Endothelial cell of umbilical vein (primary cell): ENCODE results near the gene NGRN. TPM values are rescaled to one million over a fixed set of nuclear protein-coding genes. Genes with fewer than 3 reads are reported as not detected.

Experiments
- BruUV-seq: library from RNA; stranded (reverse); fragments of 400-500 nt; replicated peaks from 2 replicates; lab custom pipeline; 2021; lab: Mats Ljungman, UMichigan
- CTCF ChIA-PET: fragments of 300-600, 350-600 bp; sonication (Branson Sonifier 250); formaldehyde crosslinking; loops from one replicate; lab custom pipeline; 2021; ENCODE audit warnings: antibody characterized with exemption, inconsistent platforms; lab: Charles Lee
- POLR2A ChIA-PET: fragments of 300-600, 350-600 bp; sonication (Branson Sonifier 250); formaldehyde crosslinking; loops from one replicate; lab custom pipeline; 2021; ENCODE audit warnings: antibody characterized with exemption, inconsistent platforms; lab: Charles Lee
- DNase-seq: peaks from one replicate; pipeline ENCODE4 v3.0.0-alpha.2; 2011; ENCODE audit warnings: low read depth, low spot score
- FAIRE-seq: peaks from 2 replicates; lab custom pipeline; 2011; peaks lifted over from hg19 to GRCh38; lab: Jason Lieb, UNC
- H2AFZ ChIP-seq: 2 replicates; pipeline ENCODE4 v1.6.0; 2012; ENCODE audit warnings: low read depth, low read length, control low read depth, inconsistent platforms
- H3K27ac ChIP-seq: 2 replicates; pipeline ENCODE4 v1.5.1; 2011; ENCODE audit warnings: low read depth, mild to moderate bottlenecking, control low read depth, low read length, moderate library complexity; ENCODE audit not compliant: insufficient read depth
- H3K27me3 ChIP-seq, 2 experiments: 2 replicates each; pipeline versions ENCODE4 v1.6.0 to v1.6.1; 2011; ENCODE audit warnings: low read length in 2 of 2, mixed read lengths in 1 of 2; ENCODE audit not compliant: control insufficient read depth in 2 of 2, insufficient read depth in 2 of 2
- H3K36me3 ChIP-seq, 2 experiments: 2 replicates in 1 of 2; 3 replicates in 1 of 2; pipeline ENCODE4 v1.5.1; 2011; ENCODE audit warnings: low read length in 2 of 2, mild to moderate bottlenecking in 1 of 2, moderate library complexity in 1 of 2; ENCODE audit not compliant: control insufficient read depth in 2 of 2, insufficient read depth in 2 of 2; ENCODE audit errors: extremely low read depth in 1 of 2
- H3K4me1 ChIP-seq: 3 replicates; pipeline ENCODE4 v1.5.1; 2011; ENCODE audit warnings: mild to moderate bottlenecking, low read length; ENCODE audit not compliant: control insufficient read depth, insufficient read depth; ENCODE audit errors: extremely low read depth
- H3K4me2 ChIP-seq: 2 replicates; pipeline ENCODE4 v1.6.1; 2011; ENCODE audit warnings: low read length, control low read depth, mixed read lengths; ENCODE audit not compliant: insufficient read depth
- H3K4me3 ChIP-seq, 3 experiments: fragments of 200-600 bp in 1 of 3; sonication (generic), shearing (Covaris generic) in 1 of 3; replicated peaks in 1 of 3; 2 replicates each; pipeline ENCODE4 v1.5.1; 2011 to 2016; ENCODE audit warnings: control low read depth in 3 of 3, low read length in 3 of 3, mild to moderate bottlenecking in 2 of 3, inconsistent platforms in 1 of 3, low read depth in 1 of 3, moderate library complexity in 1 of 3; ENCODE audit not compliant: insufficient read depth in 1 of 3
- H3K79me2 ChIP-seq: 2 replicates; pipeline ENCODE4 v1.6.0; 2012; ENCODE audit warnings: low read length, inconsistent platforms; ENCODE audit not compliant: control insufficient read depth, insufficient read depth
- H3K9ac ChIP-seq: replicated peaks from 2 replicates; pipeline ENCODE3; 2011; ENCODE audit warnings: low read length, control low read depth; ENCODE audit not compliant: insufficient read depth; ENCODE audit errors: extremely low read depth
- H3K9me1 ChIP-seq: replicated peaks from 3 replicates; pipeline ENCODE4 v1.6.0; 2011; ENCODE audit warnings: mild to moderate bottlenecking, low read length; ENCODE audit not compliant: control insufficient read depth, insufficient read depth; ENCODE audit errors: extremely low read depth
- H3K9me3 ChIP-seq: replicated peaks from 2 replicates; pipeline ENCODE4 v1.5.1; 2012; ENCODE audit warnings: low read length, inconsistent platforms; ENCODE audit not compliant: control insufficient read depth, insufficient read depth
- H4K20me1 ChIP-seq: replicated peaks from 2 replicates; pipeline ENCODE3; 2011; ENCODE audit warnings: mild to moderate bottlenecking, low read length; ENCODE audit not compliant: control insufficient read depth, insufficient read depth; ENCODE audit errors: extremely low read depth
- EZH2 ChIP-seq: IDR thresholded peaks from 2 replicates; pipeline ENCODE4 v1.6.1; 2012; ENCODE audit warnings: borderline replicate concordance, low read depth, mild to moderate bottlenecking, moderate library complexity, low read length, inconsistent platforms; ENCODE audit not compliant: severe bottlenecking
- FOS ChIP-seq: IDR thresholded peaks from 2 replicates; pipeline ENCODE4 v1.6.1; 2011; ENCODE audit warnings: mild to moderate bottlenecking, low read length, moderate library complexity, borderline replicate concordance; ENCODE audit not compliant: insufficient read depth
- GATA2 ChIP-seq: IDR thresholded peaks from 2 replicates; pipeline ENCODE4 v1.7.0; 2011; ENCODE audit warnings: low read depth, mild to moderate bottlenecking, moderate library complexity, mixed read lengths, low read length; ENCODE audit not compliant: insufficient read length, insufficient read depth
- JUN ChIP-seq: IDR thresholded peaks from 2 replicates; pipeline ENCODE4 v1.6.1; 2011; ENCODE audit warnings: borderline replicate concordance, low read depth; ENCODE audit not compliant: insufficient read length, insufficient read depth
- MYC ChIP-seq: IDR thresholded peaks from one replicate; pipeline ENCODE4 v1.6.1; 2011; ENCODE audit warnings: mild to moderate bottlenecking, low read depth, low read length
- POLR2A ChIP-seq: IDR thresholded peaks from 2 replicates; pipeline ENCODE4 v1.6.1; 2012; ENCODE audit warnings: low read depth, mild to moderate bottlenecking, control low read depth, low read length
- POLR2AphosphoS5 ChIP-seq: IDR thresholded peaks from 2 replicates; pipeline ENCODE4 v1.6.1; 2012; ENCODE audit warnings: low read depth, mild to moderate bottlenecking, control low read depth, low read length, moderate library complexity; ENCODE audit not compliant: insufficient read depth
- dilution Hi-C: fragments of 300-500 bp; cut with MboI; formaldehyde crosslinking; loops from one replicate; pipeline ENCODE4 v1.15.0; 2019; ENCODE audit warnings: low sequenced_read_pairs; ENCODE audit not compliant: extremely low pct_ligation_motif_present
- intact Hi-C: fragments of 100-400 bp; cut with micrococcal nuclease; formaldehyde crosslinking; loops from one replicate; pipeline ENCODE4 v1.10.0; 2022
- polyA plus RNA-seq, 4 experiments: library from polyadenylated mRNA; depleted of rRNA in 3 of 4; stranded (reverse) in 3 of 4; unstranded in 1 of 4; fragments of >200 nt; gene quantifications; 2 replicates each; pipeline versions ENCODE4 v1.2.1 to v1.2.3, GENCODE V29; 2011 to 2012; ENCODE audit warnings: missing spikeins in 1 of 4
- total RNA-seq: library from RNA; stranded (reverse); gene quantifications from 2 replicates; pipeline ENCODE4 v1.2.3, GENCODE V29; 2021
- TF ChIP-seq, protein P1 (sequence below): IDR thresholded peaks from 2 replicates; pipeline ENCODE4 v1.6.1; 2011; ENCODE audit not compliant: insufficient read depth, insufficient read length
- TF ChIP-seq, protein P2 (sequence below), 2 donors: IDR thresholded peaks; 1 replicate in 1 of 2; 2 replicates in 1 of 2; pipeline ENCODE4 v1.5.1; 2011; ENCODE audit warnings: low read length in 2 of 2, mild to moderate bottlenecking in 2 of 2, moderate library complexity in 2 of 2, control low read depth in 1 of 2, inconsistent platforms in 1 of 2, low read depth in 1 of 2; ENCODE audit not compliant: insufficient read depth in 1 of 2; ENCODE audit errors: extremely low read depth in 1 of 2

NGRN gene
- total and polyA plus RNA-seq, 2 donors (not counting 3 experiments of a cell fraction or from before 2014, with no cell fraction given) = 28.9 to 56.5 TPM

DNA sequence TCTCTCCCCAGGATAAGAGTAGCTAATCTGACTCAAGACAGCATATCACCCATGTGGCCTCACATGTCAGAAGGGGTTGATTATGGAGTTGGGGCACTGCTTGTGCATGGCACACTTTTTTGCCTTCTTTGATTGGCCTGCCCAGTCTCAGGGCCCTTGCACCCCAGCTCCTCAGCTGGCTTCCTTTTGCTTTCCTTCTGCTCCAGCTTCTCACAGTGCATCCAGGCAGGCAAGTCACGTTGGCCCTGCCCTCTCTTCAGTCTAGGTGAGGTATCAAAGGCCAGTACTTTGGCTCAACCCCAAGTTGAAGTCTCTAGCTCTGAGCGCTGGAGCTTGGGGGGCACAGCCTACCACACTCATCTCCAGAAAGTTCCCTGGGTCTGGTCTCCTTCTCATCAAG lies 42.2 kb downstream of the NGRN start:
- Histone ChIP-seq H3K27ac (no peak overlapping the region), H2AFZ (no peak overlapping the region), H3K9ac (no peak overlapping the region), H3K79me2 (no peaks in the 10 kb centered on the region), H3K4me1 (no peaks in the 10 kb centered on the region), H3K27me3 (peaks cover 0 to 2% of the 10 kb centered on the region in 2 experiments), H3K36me3 (no peaks in the 10 kb centered on the region), H3K9me3 (no peaks in the 10 kb centered on the region), H3K4me3 (no peak overlapping the region), H4K20me1 (no peaks in the 10 kb centered on the region), H3K4me2 (no peak overlapping the region), H3K9me1 (no peaks in the 10 kb centered on the region)
- DNase-seq (no peak), FAIRE-seq (no peak)
- POLR2A ChIA-PET = no interaction called here
- dilution Hi-C loops (no loop called here), intact Hi-C loops (no loop called here)
- CTCF ChIA-PET = interaction anchor here (0.8 to 3.1 kb wide), 5 partner anchors 9 to 174 kb away, joined by 3 to 13 read pairs (median 5); no protein-coding TSS in a partner anchor
- no peak for TF ChIP-seq POLR2AphosphoS5
- no peak for TF ChIP-seq POLR2A
- TF ChIP-seq MYC = no peak
- TF ChIP-seq FOS = no peak
- TF ChIP-seq, protein P1, sequence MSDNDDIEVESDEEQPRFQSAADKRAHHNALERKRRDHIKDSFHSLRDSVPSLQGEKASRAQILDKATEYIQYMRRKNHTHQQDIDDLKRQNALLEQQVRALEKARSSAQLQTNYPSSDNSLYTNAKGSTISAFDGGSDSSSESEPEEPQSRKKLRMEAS = no peak
- no peak for TF ChIP-seq GATA2
- TF ChIP-seq EZH2 = no peak
- TF ChIP-seq, protein P2, sequence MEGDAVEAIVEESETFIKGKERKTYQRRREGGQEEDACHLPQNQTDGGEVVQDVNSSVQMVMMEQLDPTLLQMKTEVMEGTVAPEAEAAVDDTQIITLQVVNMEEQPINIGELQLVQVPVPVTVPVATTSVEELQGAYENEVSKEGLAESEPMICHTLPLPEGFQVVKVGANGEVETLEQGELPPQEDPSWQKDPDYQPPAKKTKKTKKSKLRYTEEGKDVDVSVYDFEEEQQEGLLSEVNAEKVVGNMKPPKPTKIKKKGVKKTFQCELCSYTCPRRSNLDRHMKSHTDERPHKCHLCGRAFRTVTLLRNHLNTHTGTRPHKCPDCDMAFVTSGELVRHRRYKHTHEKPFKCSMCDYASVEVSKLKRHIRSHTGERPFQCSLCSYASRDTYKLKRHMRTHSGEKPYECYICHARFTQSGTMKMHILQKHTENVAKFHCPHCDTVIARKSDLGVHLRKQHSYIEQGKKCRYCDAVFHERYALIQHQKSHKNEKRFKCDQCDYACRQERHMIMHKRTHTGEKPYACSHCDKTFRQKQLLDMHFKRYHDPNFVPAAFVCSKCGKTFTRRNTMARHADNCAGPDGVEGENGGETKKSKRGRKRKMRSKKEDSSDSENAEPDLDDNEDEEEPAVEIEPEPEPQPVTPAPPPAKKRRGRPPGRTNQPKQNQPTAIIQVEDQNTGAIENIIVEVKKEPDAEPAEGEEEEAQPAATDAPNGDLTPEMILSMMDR (IDR thresholded peaks at IDR 0.05; ENCODE audit: extremely low read depth in 1 of 2, insufficient read depth in 1 of 2, low read depth in 1 of 2, low read length in 2 of 2) = no peak
- TF ChIP-seq JUN = no peak
- no TSS peak for BruUV-seq
